Measurements from ENCODE around the gene UBE2J1. TPM values are rescaled to one million over a fixed set of nuclear protein-coding genes. Genes with fewer than 3 reads are reported as not detected.

Gene UBE2J1
- total and polyA plus RNA-seq, 9 of the 15 experiments (the other 6 are each of a cell fraction or from before 2014, with no cell fraction given): 11.6 to 32.6 (median 22.0) TPM

- TF ChIP-seq CEBPG (CRISPR knock-in tag; IDR thresholded peaks at IDR 0.05) (peak; percentile 92), CEBPG (tag; conservative IDR thresholded peaks at IDR 0.05 in 1 of 2, IDR thresholded peaks at IDR 0.05 in 1 of 2) (peak; percentile 85 to 91), E4F1 (CRISPR knock-in tag; IDR thresholded peaks at IDR 0.05; ENCODE audit: borderline replicate concordance) (no peak; the same call in 1 of the 2 replicates), MAFF (IDR thresholded peaks at IDR 0.05; ENCODE audit: low read length) (no peak), L3MBTL2 (IDR thresholded peaks at IDR 0.05) (peak; percentile 80), PATZ1 (CRISPR knock-in tag; IDR thresholded peaks at IDR 0.05; ENCODE audit: borderline replicate concordance) (no peak), ZBTB5 (IDR thresholded peaks at IDR 0.05) (no peak), HNRNPK (IDR thresholded peaks at IDR 0.05; ENCODE audit: low read depth, low read length, poor library complexity, severe bottlenecking) (no peak), ZNF584 (CRISPR knock-in tag; IDR thresholded peaks at IDR 0.05; ENCODE audit: low read depth) (no peak), CEBPZ (IDR thresholded peaks at IDR 0.05; ENCODE audit: borderline replicate concordance, low read depth, low read length) (no peak), ZNF354B (CRISPR knock-in tag; IDR thresholded peaks at IDR 0.05) (no peak), ZNF324 (CRISPR knock-in tag; IDR thresholded peaks at IDR 0.05) (no peak), ATF1 (CRISPR knock-in tag; IDR thresholded peaks at IDR 0.05) (no peak), ATF1 (tag; IDR thresholded peaks at IDR 0.05) (peak; percentile 94), C11orf30 (IDR thresholded peaks at IDR 0.05; ENCODE audit: low read depth) (no peak)
Observed at GRCh38 chr6:89352278-89353117, at the start of gene UBE2J1 (continued).
